GM19193 (cell line): ENCODE results near the gene ACD.

Source experiments
- POLR2A ChIP-seq: IDR thresholded peaks from 4 replicates; pipeline ENCODE4 v1.6.1; 2011; ENCODE audit not compliant: insufficient read depth, insufficient read length; ENCODE audit errors: extremely low read depth

ACD gene

DNA sequence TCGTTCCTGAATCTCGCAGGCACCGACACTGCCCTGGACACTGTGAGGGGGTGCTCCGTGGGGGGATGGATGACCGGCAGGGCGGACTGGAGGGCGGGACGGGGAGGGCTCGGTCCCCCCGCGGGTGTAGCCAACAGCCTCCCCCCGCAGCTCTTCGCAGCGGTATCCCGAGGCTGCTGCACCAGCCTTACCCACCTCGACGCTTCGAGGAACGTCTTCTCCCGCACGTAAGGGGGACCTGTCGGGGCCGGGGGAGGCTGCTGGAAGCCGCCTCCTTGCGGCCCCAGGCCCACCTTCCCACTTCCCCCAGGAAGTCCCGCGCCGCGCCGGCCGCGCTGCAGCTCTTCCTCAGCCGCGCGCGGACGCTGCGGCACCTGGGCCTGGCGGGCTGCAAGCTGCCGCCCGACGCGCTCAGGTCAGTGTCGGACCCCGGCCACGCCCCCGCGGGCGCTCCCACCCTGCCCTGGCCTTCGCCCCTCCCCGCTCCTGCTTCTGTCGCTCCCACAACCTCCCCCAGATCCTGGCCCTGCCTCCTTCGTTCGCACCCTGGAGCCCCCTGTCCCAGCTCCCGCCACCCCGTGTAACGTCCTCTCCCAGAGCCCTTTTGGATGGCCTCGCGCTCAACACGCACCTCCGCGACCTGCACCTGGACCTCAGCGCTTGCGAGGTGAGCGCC, 11.8 kb downstream of the ACD start:
- TF ChIP-seq POLR2A: no peak

- no peak for TF ChIP-seq POLR2A
Observed at GRCh38 chr16:67647681-67648080, 12.4 kb downstream of the ACD start.

- no peak for TF ChIP-seq POLR2A
Observed at GRCh38 chr16:67647111-67647651, 12.9 kb downstream of the ACD start.

- no peak for TF ChIP-seq POLR2A
Observed at GRCh38 chr16:67645397-67646121, 14.5 kb downstream of the ACD start.

DNA sequence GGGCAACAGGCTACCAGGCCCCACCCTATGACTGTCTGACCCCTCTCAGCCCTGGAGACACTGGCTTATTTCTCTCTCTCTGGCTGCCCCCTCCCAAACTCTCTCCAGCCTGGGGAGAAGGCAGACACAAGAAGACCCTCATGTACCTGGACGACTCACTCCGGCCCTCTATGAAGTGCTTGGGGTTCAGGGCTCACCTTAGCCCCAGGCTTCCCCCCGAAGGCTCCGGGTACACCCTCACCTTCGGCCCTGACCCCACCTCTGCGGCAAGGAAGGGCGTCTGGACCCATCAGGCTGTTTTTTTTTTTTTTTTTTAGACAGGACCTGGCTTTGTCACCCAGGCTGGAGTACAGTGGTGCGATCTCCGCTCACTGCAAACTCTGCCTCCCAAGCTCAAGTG, 16.0 kb downstream of the ACD start:
- no peak for TF ChIP-seq POLR2A

GRCh38 chr16:67641779-67642708, 18.0 kb downstream of the ACD start:
- no peak for TF ChIP-seq POLR2A

GRCh38 chr16:67637625-67638024, 22.4 kb downstream of the ACD start:
- no peak for TF ChIP-seq POLR2A

DNA sequence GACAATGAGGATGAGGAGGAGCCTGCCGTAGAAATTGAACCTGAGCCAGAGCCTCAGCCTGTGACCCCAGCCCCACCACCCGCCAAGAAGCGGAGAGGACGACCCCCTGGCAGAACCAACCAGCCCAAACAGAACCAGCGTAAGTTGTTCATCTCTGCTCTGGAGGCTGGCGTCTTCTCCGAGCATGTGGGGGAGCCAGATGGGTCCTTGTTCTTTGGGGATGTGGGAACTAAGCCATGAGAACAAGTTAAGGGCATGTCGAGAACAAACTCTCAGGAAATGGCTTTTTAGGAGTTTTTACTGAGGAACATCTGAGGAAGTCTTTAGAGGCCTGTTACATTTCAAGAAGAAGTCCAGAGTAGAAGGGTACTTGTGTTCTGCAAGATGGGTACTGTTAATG, 23.3 kb downstream of the ACD start:
- TF ChIP-seq POLR2A: no peak

DNA sequence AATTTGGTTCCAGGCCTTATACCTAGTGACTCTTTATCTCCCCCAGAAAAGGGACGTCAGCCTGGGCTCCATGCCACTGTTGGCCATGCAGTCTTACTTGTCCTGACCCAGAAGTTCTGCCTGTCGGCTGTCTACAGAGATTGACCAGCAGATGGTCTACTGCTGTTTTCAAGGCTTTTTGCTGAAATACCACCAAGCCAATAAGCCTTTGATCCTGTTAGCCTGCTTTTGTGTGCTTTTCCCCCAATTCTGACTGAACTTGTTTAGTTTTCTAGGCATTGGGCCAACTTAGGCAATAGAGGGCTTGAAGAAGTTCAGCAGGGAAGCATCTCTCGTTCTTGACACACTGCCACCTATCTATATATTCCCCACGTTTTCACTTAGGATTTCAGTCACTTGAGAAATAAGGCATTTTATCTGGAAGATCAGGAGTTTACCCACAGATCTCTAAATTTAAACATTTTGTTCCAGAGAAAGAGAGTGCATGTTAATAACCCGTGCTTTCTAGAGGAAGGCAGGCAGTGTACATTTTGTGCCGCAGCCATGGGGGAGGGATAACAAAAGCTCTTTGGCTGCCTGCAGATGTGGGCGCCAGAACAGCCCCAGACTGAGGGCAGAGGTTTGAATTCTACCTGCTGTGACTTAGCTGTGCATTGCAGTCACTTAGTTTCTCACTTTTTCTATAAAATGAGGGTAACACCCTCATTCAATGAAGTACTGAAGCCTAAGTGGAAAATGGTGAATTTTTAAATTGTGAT, 27.5 kb downstream of the ACD start:
- TF ChIP-seq POLR2A: no peak

- TF ChIP-seq POLR2A: no peak
Observed at GRCh38 chr16:67628216-67628615, 31.8 kb downstream of the ACD start.

DNA sequence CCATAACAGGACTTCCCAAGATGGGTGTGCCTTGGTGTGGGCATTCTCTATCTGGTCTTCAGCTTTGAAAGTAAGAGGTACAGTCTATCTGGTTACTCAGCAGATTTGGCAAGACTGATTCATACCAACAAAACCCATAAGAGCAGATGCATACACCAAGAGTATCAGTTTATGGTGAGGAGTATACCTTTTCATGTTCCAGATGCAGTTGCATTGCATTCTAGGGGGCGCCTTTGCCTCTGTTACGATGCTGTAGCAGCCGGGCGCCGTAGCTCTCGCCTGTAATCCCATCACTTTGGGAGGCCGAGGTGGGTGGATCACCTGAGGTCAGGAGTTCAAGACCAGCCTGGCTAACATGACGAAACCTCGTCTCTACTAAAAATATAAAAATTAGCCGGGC, 46.3 kb downstream of the ACD start:
- no peak for TF ChIP-seq POLR2A

DNA sequence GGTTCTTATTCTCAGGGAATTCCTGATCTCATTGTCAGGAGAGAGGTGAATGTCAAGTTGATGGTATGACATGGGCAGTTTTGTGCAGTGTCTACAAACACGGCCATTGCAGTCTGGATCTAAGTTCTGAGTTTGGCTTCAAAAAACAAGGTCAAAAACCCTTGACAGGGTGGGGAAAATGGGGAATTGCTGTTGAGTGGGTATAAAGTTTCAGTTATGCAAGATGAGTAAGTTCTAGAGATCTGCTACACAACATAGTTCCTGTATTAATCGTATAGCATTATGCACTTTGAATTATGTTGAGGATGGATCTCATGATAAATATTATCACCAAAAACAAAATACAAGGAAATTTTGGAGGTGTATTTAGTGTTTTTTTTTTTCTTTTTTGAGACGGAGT, 51.7 kb downstream of the ACD start:
- TF ChIP-seq POLR2A: no peak
